Thyroid gland (tissue), 4 donors: Measurements from ENCODE around the gene MRAP.

Source experiments
- POLR2A ChIP-seq, 2 donors: fragments of 450-650 bp; IDR thresholded peaks; one replicate each; pipeline ENCODE4 v1.6.1; 2017; ENCODE audit warnings: antibody characterized with exemption in 2 of 2, mild to moderate bottlenecking in 2 of 2, moderate library complexity in 1 of 2
- TF ChIP-seq, protein P1 (sequence below), 6 experiments: fragments of 200-600 bp in 3 of 6; fragments of 450-650 bp in 3 of 6; sonication (generic) in 3 of 6; IDR thresholded peaks; one replicate each; pipeline ENCODE4 v1.5.1; 2016 to 2019; ENCODE audit warnings: antibody characterized with exemption in 6 of 6, mild to moderate bottlenecking in 2 of 6, inconsistent platforms in 1 of 6, moderate library complexity in 1 of 6

DNA sequence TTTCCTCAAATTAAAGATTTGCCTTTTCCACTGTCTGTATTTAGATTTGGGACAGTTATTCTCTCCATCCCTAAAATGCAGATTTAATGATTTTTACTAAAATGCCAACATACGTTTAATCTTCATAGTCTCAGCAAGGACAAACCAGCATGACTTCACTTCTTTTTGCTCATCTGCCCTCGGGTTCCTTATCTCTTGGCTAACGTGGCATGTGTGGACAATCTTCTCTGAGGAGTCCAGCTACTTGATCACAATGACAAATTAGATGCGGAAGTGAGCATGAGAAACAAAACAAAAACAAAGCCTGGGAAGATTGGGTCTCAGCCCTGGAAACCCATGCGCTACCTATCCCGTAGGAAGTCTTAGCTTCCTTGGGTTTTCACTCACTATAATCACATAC lies 1.0 kb downstream of the MRAP start:
- TF ChIP-seq, protein P1, sequence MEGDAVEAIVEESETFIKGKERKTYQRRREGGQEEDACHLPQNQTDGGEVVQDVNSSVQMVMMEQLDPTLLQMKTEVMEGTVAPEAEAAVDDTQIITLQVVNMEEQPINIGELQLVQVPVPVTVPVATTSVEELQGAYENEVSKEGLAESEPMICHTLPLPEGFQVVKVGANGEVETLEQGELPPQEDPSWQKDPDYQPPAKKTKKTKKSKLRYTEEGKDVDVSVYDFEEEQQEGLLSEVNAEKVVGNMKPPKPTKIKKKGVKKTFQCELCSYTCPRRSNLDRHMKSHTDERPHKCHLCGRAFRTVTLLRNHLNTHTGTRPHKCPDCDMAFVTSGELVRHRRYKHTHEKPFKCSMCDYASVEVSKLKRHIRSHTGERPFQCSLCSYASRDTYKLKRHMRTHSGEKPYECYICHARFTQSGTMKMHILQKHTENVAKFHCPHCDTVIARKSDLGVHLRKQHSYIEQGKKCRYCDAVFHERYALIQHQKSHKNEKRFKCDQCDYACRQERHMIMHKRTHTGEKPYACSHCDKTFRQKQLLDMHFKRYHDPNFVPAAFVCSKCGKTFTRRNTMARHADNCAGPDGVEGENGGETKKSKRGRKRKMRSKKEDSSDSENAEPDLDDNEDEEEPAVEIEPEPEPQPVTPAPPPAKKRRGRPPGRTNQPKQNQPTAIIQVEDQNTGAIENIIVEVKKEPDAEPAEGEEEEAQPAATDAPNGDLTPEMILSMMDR (IDR thresholded peaks at IDR 0.05) = no peak
- no peak for TF ChIP-seq POLR2A (IDR thresholded peaks at IDR 0.05)
